ENCODE data around the gene NFATC4.

Gene NFATC4

GRCh38 chr14:24323341-24323740 is 44.6 kb upstream of the NFATC4 start:
- Histone ChIP-seq H3K9me3 (ENCODE audit: insufficient read depth, low read length, severe bottlenecking) (no peaks in the 10 kb centered on the region), H2AFZ (ENCODE audit: low read depth, low read length) (no peak overlapping the region), H3K4me2 (ENCODE audit: insufficient read depth, low read length) (no peak overlapping the region), H3K4me1 (ENCODE audit: insufficient read depth, low read length) (peaks cover 6% of the 10 kb centered on the region; the same call in 1 of the 2 replicates), H3K27me3 (ENCODE audit: insufficient read depth, low read length, poor library complexity) (no peaks in the 10 kb centered on the region), H3K79me2 (ENCODE audit: insufficient read depth, low read length) (no peaks in the 10 kb centered on the region), H3K27ac (ENCODE audit: low read length) (no peak overlapping the region), H4K20me1 (ENCODE audit: insufficient read depth, low read length) (no peaks in the 10 kb centered on the region), H3K9ac (ENCODE audit: low read depth, low read length) (no peak overlapping the region), H3K4me3 (ENCODE audit: low read depth in 1 of 2, low read length in 2 of 2) (no peak overlapping the region), H3K36me3 (ENCODE audit: insufficient read depth, low read length) (no peaks in the 10 kb centered on the region)
- TF ChIP-seq EZH2 (IDR thresholded peaks at IDR 0.05; ENCODE audit: borderline replicate concordance, low read depth, low read length, severe bottlenecking) (no peak), CTCF (IDR thresholded peaks at IDR 0.05; ENCODE audit: borderline replicate concordance, extremely low read depth, low read length, poor library complexity, severe bottlenecking) (no peak)
- DNase-seq: no peak
- no peak for ATAC-seq (ENCODE audit: insufficient read depth, low read depth)

GRCh38 chr14:24324024-24324423 is 44.0 kb upstream of the NFATC4 start:
- DNase-seq (no peak), ATAC-seq (ENCODE audit: insufficient read depth, low read depth) (no peak)
- Histone ChIP-seq H3K4me1 (ENCODE audit: insufficient read depth, low read length) (peaks cover 6% of the 10 kb centered on the region; the same call in 1 of the 2 replicates), H3K9me3 (ENCODE audit: insufficient read depth, low read length, severe bottlenecking) (no peaks in the 10 kb centered on the region), H2AFZ (ENCODE audit: low read depth, low read length) (no peak overlapping the region), H3K27me3 (ENCODE audit: insufficient read depth, low read length, poor library complexity) (no peaks in the 10 kb centered on the region), H4K20me1 (ENCODE audit: insufficient read depth, low read length) (no peaks in the 10 kb centered on the region), H3K4me2 (ENCODE audit: insufficient read depth, low read length) (no peak overlapping the region), H3K4me3 (ENCODE audit: low read depth in 1 of 2, low read length in 2 of 2) (no peak overlapping the region), H3K27ac (ENCODE audit: low read length) (no peak overlapping the region), H3K79me2 (ENCODE audit: insufficient read depth, low read length) (no peaks in the 10 kb centered on the region), H3K36me3 (ENCODE audit: insufficient read depth, low read length) (no peaks in the 10 kb centered on the region), H3K9ac (ENCODE audit: low read depth, low read length) (no peak overlapping the region)
- TF ChIP-seq EZH2 (IDR thresholded peaks at IDR 0.05; ENCODE audit: borderline replicate concordance, low read depth, low read length, severe bottlenecking) (no peak), CTCF (IDR thresholded peaks at IDR 0.05; ENCODE audit: borderline replicate concordance, extremely low read depth, low read length, poor library complexity, severe bottlenecking) (no peak)

GRCh38 chr14:24325041-24325530 is 42.9 kb upstream of the NFATC4 start:
- no peak overlapping the region for H3K4me2 ChIP-seq (ENCODE audit: insufficient read depth, low read length)
- H3K79me2 ChIP-seq (ENCODE audit: insufficient read depth, low read length): no peaks in the 10 kb centered on the region
- peaks cover 6% of the 10 kb centered on the region; the same call in 1 of the 2 replicates for H4K20me1 ChIP-seq (ENCODE audit: insufficient read depth, low read length)
- ATAC-seq (ENCODE audit: insufficient read depth, low read depth) (no peak), DNase-seq (no peak)
- no peak overlapping the region for H3K9ac ChIP-seq (ENCODE audit: low read depth, low read length)
- no peak overlapping the region for H3K27ac ChIP-seq (ENCODE audit: low read length)
- no peak overlapping the region for H2AFZ ChIP-seq (ENCODE audit: low read depth, low read length)
- H3K4me3 ChIP-seq (ENCODE audit: low read depth in 1 of 2, low read length in 2 of 2): no peak overlapping the region
- H3K9me3 ChIP-seq (ENCODE audit: insufficient read depth, low read length, severe bottlenecking): no peaks in the 10 kb centered on the region
- no peaks in the 10 kb centered on the region for H3K36me3 ChIP-seq (ENCODE audit: insufficient read depth, low read length)
- peaks cover 6% of the 10 kb centered on the region; the same call in 1 of the 2 replicates for H3K4me1 ChIP-seq (ENCODE audit: insufficient read depth, low read length)
- H3K27me3 ChIP-seq (ENCODE audit: insufficient read depth, low read length, poor library complexity): no peaks in the 10 kb centered on the region
- no peak for TF ChIP-seq CTCF (IDR thresholded peaks at IDR 0.05; ENCODE audit: borderline replicate concordance, extremely low read depth, low read length, poor library complexity, severe bottlenecking)
- TF ChIP-seq EZH2 (IDR thresholded peaks at IDR 0.05; ENCODE audit: borderline replicate concordance, low read depth, low read length, severe bottlenecking): no peak

Measured in DND-41 (cell line).